PC-3 (cell line): ENCODE data around the gene ACO1. TPM values are rescaled to one million over a fixed set of nuclear protein-coding genes. Genes with fewer than 3 reads are reported as not detected.

ENCODE experiments used
- ATAC-seq: fragments of 200-7000 bp; cut with Tn5 transposase; 2 replicates; pipeline ENCODE4 v1.9.1; 2020; ENCODE audit warnings: mild to moderate bottlenecking, moderate library complexity
- BruUV-seq: library from RNA; stranded (reverse); fragments of 400-500 nt; replicated peaks from 2 replicates; lab custom pipeline; 2021; lab: Mats Ljungman, UMichigan
- CTCF ChIA-PET: fragments of 300-600 bp; sonication (Branson Sonifier 250); formaldehyde crosslinking; loops from one replicate; lab custom pipeline; 2022; ENCODE audit warnings: antibody characterized with exemption; lab: Charles Lee
- POLR2A ChIA-PET: fragments of 300-600 bp; sonication (Branson Sonifier 250); formaldehyde crosslinking; loops from one replicate; lab custom pipeline; 2022; ENCODE audit warnings: antibody characterized with exemption; ENCODE audit not compliant: unreplicated experiment; lab: Charles Lee
- DNase-seq: peaks from one replicate; pipeline ENCODE4 v3.0.0-alpha.2; 2015
- H2AFZ ChIP-seq: fragments of 300-600 bp; sonication (generic); 2 replicates; pipeline ENCODE4 v1.6.0; 2016; ENCODE audit warnings: antibody characterized with exemption, low read length
- H3F3A ChIP-seq: fragments of 300-600 bp; sonication (generic); one replicate; pipeline ENCODE4 v1.6.0; 2017; ENCODE audit warnings: antibody characterized with exemption, low read length, control low read depth, mild to moderate bottlenecking; ENCODE audit not compliant: unreplicated experiment
- H3K27ac ChIP-seq: fragments of 300-600 bp; sonication (generic); 2 replicates; pipeline ENCODE4 v1.5.1; 2016; ENCODE audit warnings: mild to moderate bottlenecking, low read length
- H3K27me3 ChIP-seq: fragments of 300-600 bp; sonication (generic); 2 replicates; pipeline ENCODE4 v1.6.1; 2016; ENCODE audit warnings: low read length, mixed read lengths
- H3K36me3 ChIP-seq: fragments of 300-600 bp; sonication (generic); 2 replicates; pipeline ENCODE4 v1.6.1; 2016; ENCODE audit warnings: low read depth, mixed run types, low read length, mixed read lengths
- H3K4me1 ChIP-seq: fragments of 300-600 bp; sonication (generic); 2 replicates; pipeline ENCODE4 v1.5.1; 2016; ENCODE audit warnings: low read length; ENCODE audit not compliant: insufficient read depth
- H3K4me2 ChIP-seq: fragments of 300-600 bp; sonication (generic); 2 replicates; pipeline ENCODE4 v1.6.0; 2016; ENCODE audit warnings: low read length
- H3K4me3 ChIP-seq: fragments of 300-600 bp; sonication (generic); 2 replicates; pipeline ENCODE4 v1.5.1; 2016; ENCODE audit warnings: mild to moderate bottlenecking, low read length, mixed read lengths
- H3K79me2 ChIP-seq: fragments of 300-600 bp; sonication (generic); 2 replicates; pipeline ENCODE4 v1.6.1; 2017; ENCODE audit warnings: low read length, mixed read lengths
- H3K9ac ChIP-seq: fragments of 300-600 bp; sonication (generic); 2 replicates; pipeline ENCODE4 v1.6.0; 2016; ENCODE audit warnings: mild to moderate bottlenecking, low read length
- H3K9me2 ChIP-seq: fragments of 300-600 bp; sonication (generic); replicated peaks from 2 replicates; pipeline ENCODE4 v1.6.1; 2016; ENCODE audit warnings: mixed run types, low read length, mixed read lengths
- H3K9me3 ChIP-seq: fragments of 300-600 bp; sonication (generic); 2 replicates; pipeline ENCODE4 v1.6.1; 2016; ENCODE audit warnings: low read length, mixed read lengths
- H4K20me1 ChIP-seq: fragments of 300-600 bp; sonication (generic); 2 replicates; pipeline ENCODE4 v1.6.1; 2016; ENCODE audit warnings: low read length, mixed read lengths
- EZH2 ChIP-seq: fragments of 300-600 bp; sonication (generic); IDR thresholded peaks from one replicate; pipeline ENCODE4 v1.6.1; 2017; ENCODE audit warnings: antibody characterized with exemption, mild to moderate bottlenecking, low read length; ENCODE audit not compliant: unreplicated experiment
- EZH2phosphoT487 ChIP-seq: fragments of 300-600 bp; sonication (generic); IDR thresholded peaks from 2 replicates; pipeline ENCODE4 v1.6.1; 2018; ENCODE audit warnings: mild to moderate bottlenecking, antibody characterized with exemption, low read length, borderline replicate concordance
- intact Hi-C: fragments of 100-400 bp; cut with micrococcal nuclease; formaldehyde crosslinking; loops from 2 replicates; pipeline ENCODE4 v1.9.0; 2023
- total RNA-seq: library from RNA; depleted of rRNA; stranded (reverse); fragments of >200 nt; gene quantifications from 2 replicates; pipeline ENCODE4 v1.2.3, GENCODE V29; 2014
- TF ChIP-seq, protein P1 (sequence below): fragments of 300-600 bp; sonication (generic); conservative IDR thresholded peaks from 2 replicates; pipeline ENCODE4 v1.5.1; 2017; ENCODE audit warnings: antibody characterized with exemption, low read depth, mild to moderate bottlenecking, low read length

ACO1 gene
- total RNA-seq, 1 experiment from 2014 or later, result 26.0 TPM

DNA sequence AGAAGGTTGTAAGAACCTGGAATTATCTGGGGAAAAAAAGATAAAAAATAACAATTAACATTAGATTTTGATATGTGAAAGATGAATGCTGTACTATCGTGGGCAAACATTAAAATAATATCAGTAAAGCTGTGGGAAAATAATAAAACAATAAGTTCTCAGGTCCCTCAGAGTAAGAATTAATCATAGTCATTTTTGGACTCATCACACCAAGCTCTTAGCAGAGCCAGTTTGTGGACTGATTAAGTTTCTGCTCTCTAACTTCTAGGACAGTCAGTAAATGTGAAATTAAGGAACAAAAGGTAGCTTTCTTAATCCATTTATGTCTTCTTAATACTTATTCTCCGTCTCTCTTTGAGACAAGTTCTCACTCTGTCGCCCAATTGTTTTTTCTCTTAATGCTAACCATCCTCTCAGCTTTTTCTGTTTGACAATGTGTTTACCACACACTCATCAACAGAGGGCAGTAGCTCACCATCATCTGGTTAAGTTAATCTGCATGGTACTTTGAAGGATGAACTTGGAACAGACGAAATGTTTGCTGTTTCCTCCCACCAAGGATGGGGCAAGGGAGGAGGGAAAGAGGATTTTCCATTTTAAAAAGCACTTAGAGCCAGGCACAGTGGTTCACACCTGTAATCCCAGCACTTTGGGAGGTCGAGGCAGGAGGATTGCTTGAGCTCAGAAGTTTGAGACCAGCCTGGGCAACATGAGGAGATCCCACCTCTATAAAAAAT is 5.3 kb upstream of the ACO1 start:
- Histone ChIP-seq H3K9ac (no peak overlapping the region), H3K27me3 (no peaks in the 10 kb centered on the region), H2AFZ (0 out of 2 replicates have a peak overlapping the region, but pooled peaks have one; percentile 35), H4K20me1 (no peaks in the 10 kb centered on the region), H3K9me2 (no peaks in the 10 kb centered on the region), H3K4me3 (no peak overlapping the region; the same call in 1 of the 2 replicates), H3K4me2 (peak overlapping the region; percentile 43), H3K36me3 (no peaks in the 10 kb centered on the region), H3K79me2 (no peaks in the 10 kb centered on the region), H3K27ac (no peak overlapping the region), H3K9me3 (no peaks in the 10 kb centered on the region), H3F3A (no peaks in the 10 kb centered on the region), H3K4me1 (0 out of 2 replicates have a peak, but pooled peaks cover 4% of the 10 kb centered on the region)
- TF ChIP-seq, protein P1, sequence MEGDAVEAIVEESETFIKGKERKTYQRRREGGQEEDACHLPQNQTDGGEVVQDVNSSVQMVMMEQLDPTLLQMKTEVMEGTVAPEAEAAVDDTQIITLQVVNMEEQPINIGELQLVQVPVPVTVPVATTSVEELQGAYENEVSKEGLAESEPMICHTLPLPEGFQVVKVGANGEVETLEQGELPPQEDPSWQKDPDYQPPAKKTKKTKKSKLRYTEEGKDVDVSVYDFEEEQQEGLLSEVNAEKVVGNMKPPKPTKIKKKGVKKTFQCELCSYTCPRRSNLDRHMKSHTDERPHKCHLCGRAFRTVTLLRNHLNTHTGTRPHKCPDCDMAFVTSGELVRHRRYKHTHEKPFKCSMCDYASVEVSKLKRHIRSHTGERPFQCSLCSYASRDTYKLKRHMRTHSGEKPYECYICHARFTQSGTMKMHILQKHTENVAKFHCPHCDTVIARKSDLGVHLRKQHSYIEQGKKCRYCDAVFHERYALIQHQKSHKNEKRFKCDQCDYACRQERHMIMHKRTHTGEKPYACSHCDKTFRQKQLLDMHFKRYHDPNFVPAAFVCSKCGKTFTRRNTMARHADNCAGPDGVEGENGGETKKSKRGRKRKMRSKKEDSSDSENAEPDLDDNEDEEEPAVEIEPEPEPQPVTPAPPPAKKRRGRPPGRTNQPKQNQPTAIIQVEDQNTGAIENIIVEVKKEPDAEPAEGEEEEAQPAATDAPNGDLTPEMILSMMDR, result peak; percentile 80
- TF ChIP-seq EZH2, result no peak
- ChIA-PET POLR2A (interaction anchor here (0.8 kb wide), 1 partner anchor 147 kb away, joined by 12 read pairs; the partner anchor contains the start of gene RIGI), CTCF (interaction anchor here (0.6 to 2.1 kb wide), 7 partner anchors 53 to 201 kb away, joined by 3 to 22 read pairs (median 9); partner anchors contain the start of gene RIGI)
- no TSS peak for BruUV-seq
- intact Hi-C loops, result loop anchor here (1.0 to 2.0 kb wide), 5 partner anchors 53 to 589 kb away; partner anchors contain the start of gene RIGI
- DNase-seq, result peak; percentile 81
- peak; percentile 74 for ATAC-seq

DNA sequence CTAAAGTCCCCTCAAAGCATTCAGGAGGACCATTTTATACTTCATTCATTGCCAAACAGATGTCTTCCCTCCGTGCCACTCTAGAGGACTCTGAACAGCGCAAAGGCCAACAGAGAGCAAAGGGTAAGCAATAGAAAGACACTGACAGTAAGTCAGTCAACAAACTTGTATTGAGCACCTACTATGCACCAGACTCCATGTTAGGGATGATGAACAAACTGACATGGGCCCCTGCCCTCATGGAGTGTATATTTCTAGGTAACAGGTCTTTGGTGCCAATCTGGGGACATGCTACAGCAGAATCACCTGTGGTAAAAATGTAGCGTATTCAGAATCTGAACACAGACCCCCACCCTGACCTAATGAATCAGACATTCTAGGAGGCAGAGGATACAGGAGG is 3.5 kb upstream of the ACO1 start:
- Histone ChIP-seq H3K9me2 (no peaks in the 10 kb centered on the region), H3K36me3 (no peaks in the 10 kb centered on the region), H3K4me3 (no peak overlapping the region), H3K9ac (no peak overlapping the region), H3K4me2 (no peak overlapping the region), H3K27me3 (no peaks in the 10 kb centered on the region), H3K4me1 (0 out of 2 replicates have a peak, but pooled peaks cover 4% of the 10 kb centered on the region), H3F3A (no peaks in the 10 kb centered on the region), H3K27ac (no peak overlapping the region), H3K79me2 (peaks cover 12% of the 10 kb centered on the region), H2AFZ (no peak overlapping the region), H4K20me1 (no peaks in the 10 kb centered on the region), H3K9me3 (no peaks in the 10 kb centered on the region)
- ChIA-PET CTCF (interaction anchor here (0.5 to 0.8 kb wide), 2 partner anchors 191 to 194 kb away, joined by 4 to 5 read pairs; no protein-coding TSS in a partner anchor), POLR2A (no interaction called here)
- DNase-seq, result no peak
- no peak for ATAC-seq
- no TSS peak for BruUV-seq
- no peak for TF ChIP-seq EZH2phosphoT487
- TF ChIP-seq EZH2, result no peak
- TF ChIP-seq, protein P1, result no peak
- intact Hi-C loops, result no loop called here
